HL-60/S4 treated with phorbol 12-myristate 13-acetate at 8.2 ng/mL for 4 days and 3 days (cell line): ENCODE data around the gene OR6P1.

Experiments
- in situ Hi-C: fragments of 300-500 bp; cut with MboI; formaldehyde crosslinking; loops from 2 replicates; pipeline ENCODE4 v1.15.0; 2022; ENCODE audit warnings: low sequenced_read_pairs

OR6P1 gene

GRCh38 chr1:158520021-158520420 lies 50.4 kb downstream of the OR6P1 start:
- in situ Hi-C loops, result loop anchor here (25.0 kb wide), 1 partner anchor 467 kb away; no protein-coding TSS in a partner anchor

- in situ Hi-C loops, result loop anchor here (25.0 kb wide), 1 partner anchor 470 kb away; no protein-coding TSS in a partner anchor
Measured at GRCh38 chr1:158516966-158517365, 53.4 kb downstream of the OR6P1 start.
